PC-9 (cell line): ENCODE results near the gene IQGAP1.

Source experiments
- EZH2 ChIP-seq: fragments of 200-600 bp; sonication (generic); IDR thresholded peaks from 2 replicates; pipeline ENCODE4 v1.8.0; 2017; ENCODE audit warnings: antibody characterized with exemption, low read depth
- TF ChIP-seq, protein P1 (sequence below): fragments of 200-600 bp; sonication (generic); conservative IDR thresholded peaks from 2 replicates; pipeline ENCODE4 v1.6.1; 2017; ENCODE audit warnings: mixed run types, antibody characterized with exemption, mild to moderate bottlenecking, moderate library complexity

DNA sequence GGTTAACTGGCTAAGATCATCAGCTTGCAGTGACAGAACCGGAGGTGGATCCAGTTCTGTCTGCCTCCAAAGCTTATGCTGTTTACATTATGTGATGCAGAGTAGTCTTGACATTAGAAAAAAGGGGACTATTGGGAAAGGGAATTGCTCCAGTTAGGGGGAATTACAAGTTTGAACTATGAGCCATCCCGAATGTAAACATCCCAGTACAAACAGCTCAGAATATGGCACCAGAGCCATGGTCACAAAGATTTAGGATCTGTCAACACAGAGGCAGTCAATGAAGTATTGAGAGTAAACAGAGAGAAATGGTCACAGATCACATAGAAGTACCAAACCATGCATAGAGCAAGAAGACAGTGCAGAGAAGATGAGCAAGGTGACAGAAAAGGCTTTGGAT lies 101.9 kb downstream of the IQGAP1 start:
- no peak for TF ChIP-seq EZH2
- TF ChIP-seq, protein P1, sequence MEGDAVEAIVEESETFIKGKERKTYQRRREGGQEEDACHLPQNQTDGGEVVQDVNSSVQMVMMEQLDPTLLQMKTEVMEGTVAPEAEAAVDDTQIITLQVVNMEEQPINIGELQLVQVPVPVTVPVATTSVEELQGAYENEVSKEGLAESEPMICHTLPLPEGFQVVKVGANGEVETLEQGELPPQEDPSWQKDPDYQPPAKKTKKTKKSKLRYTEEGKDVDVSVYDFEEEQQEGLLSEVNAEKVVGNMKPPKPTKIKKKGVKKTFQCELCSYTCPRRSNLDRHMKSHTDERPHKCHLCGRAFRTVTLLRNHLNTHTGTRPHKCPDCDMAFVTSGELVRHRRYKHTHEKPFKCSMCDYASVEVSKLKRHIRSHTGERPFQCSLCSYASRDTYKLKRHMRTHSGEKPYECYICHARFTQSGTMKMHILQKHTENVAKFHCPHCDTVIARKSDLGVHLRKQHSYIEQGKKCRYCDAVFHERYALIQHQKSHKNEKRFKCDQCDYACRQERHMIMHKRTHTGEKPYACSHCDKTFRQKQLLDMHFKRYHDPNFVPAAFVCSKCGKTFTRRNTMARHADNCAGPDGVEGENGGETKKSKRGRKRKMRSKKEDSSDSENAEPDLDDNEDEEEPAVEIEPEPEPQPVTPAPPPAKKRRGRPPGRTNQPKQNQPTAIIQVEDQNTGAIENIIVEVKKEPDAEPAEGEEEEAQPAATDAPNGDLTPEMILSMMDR = no peak
